ENCODE measurements around the gene PCDHA3. TPM values are rescaled to one million over a fixed set of nuclear protein-coding genes. Genes with fewer than 3 reads are reported as not detected.

Gene PCDHA3
- total RNA-seq, 1 donor from 2014 or later, result 0.74 TPM

Other genes starting within 250 kb of the PCDHA3 start
- 20.4 TPM for gene SRA1, start 243.6 kb upstream of the PCDHA3 start, total RNA-seq
- gene APBB3, start 236.5 kb upstream of the PCDHA3 start, total RNA-seq, result 16.7 TPM
- gene SLC35A4, start 236.2 kb upstream of the PCDHA3 start, total RNA-seq, result 21.4 TPM
- 48.4 TPM for gene CD14, start 167.9 kb upstream of the PCDHA3 start, total RNA-seq
- gene TMCO6, start 161.6 kb upstream of the PCDHA3 start, total RNA-seq, result 16.5 TPM
- 61.6 TPM for gene NDUFA2, start 153.4 kb upstream of the PCDHA3 start, total RNA-seq
- 64.3 TPM for gene IK, start 153.2 kb upstream of the PCDHA3 start, total RNA-seq
- 19.9 TPM for gene WDR55, start 136.2 kb upstream of the PCDHA3 start, total RNA-seq
- 2.9 TPM for gene DND1, start 127.5 kb upstream of the PCDHA3 start, total RNA-seq
- gene HARS1, start 109.7 kb upstream of the PCDHA3 start, total RNA-seq, result 54.8 TPM
- 46.2 TPM for gene HARS2, start 109.6 kb upstream of the PCDHA3 start, total RNA-seq
- 22.6 TPM for gene ZMAT2, start 100.6 kb upstream of the PCDHA3 start, total RNA-seq
- not detected for gene PCDHA1, start 14.9 kb upstream of the PCDHA3 start, total RNA-seq
- not detected for gene PCDHA2, start 6.2 kb upstream of the PCDHA3 start, total RNA-seq
- gene PCDHA4, start 6.0 kb downstream of the PCDHA3 start, total RNA-seq, result 2.0 TPM
- gene PCDHA5, start 20.6 kb downstream of the PCDHA3 start, total RNA-seq, result 0.25 TPM
- 1.2 TPM for gene PCDHA6, start 26.9 kb downstream of the PCDHA3 start, total RNA-seq
- gene PCDHA7, start 33.2 kb downstream of the PCDHA3 start, total RNA-seq, result 0.49 TPM
- 0.49 TPM for gene PCDHA8, start 40.1 kb downstream of the PCDHA3 start, total RNA-seq
- 0.25 TPM for gene PCDHA9, start 47.3 kb downstream of the PCDHA3 start, total RNA-seq
- 0.25 TPM for gene PCDHA10, start 54.8 kb downstream of the PCDHA3 start, total RNA-seq
- not detected for gene PCDHA11, start 67.9 kb downstream of the PCDHA3 start, total RNA-seq
- 0.25 TPM for gene PCDHA12, start 74.3 kb downstream of the PCDHA3 start, total RNA-seq
- gene PCDHA13, start 81.1 kb downstream of the PCDHA3 start, total RNA-seq, result not detected
- 0.49 TPM for gene PCDHAC1, start 125.2 kb downstream of the PCDHA3 start, total RNA-seq
- gene PCDHAC2, start 165.4 kb downstream of the PCDHA3 start, total RNA-seq, result 3.9 TPM

All from vagina (tissue), 1 donor.